Body of pancreas (tissue), 4 donors: ENCODE results near the gene SYF2.
"Not testable (repeated sequence)": the region's sequence is repeated elsewhere in the genome, so short reads cannot be mapped to it uniquely, and the experiment has no call there.

ENCODE experiments used
- CTCF ChIP-seq, 7 experiments: fragments of 450-650 bp in 4 of 7; fragments of 200-600 bp in 3 of 7; sonication (generic) in 3 of 7; IDR thresholded peaks; one replicate each; pipeline ENCODE4 v1.5.1; 2016 to 2019; ENCODE audit warnings: antibody characterized with exemption in 7 of 7
- POLR2A ChIP-seq, 3 donors: fragments of 450-650 bp; IDR thresholded peaks; one replicate each; pipeline ENCODE4 v1.6.1; 2016; ENCODE audit warnings: antibody characterized with exemption in 3 of 3, mild to moderate bottlenecking in 2 of 3

- not testable (repeated sequence) for TF ChIP-seq CTCF, POLR2A (IDR thresholded peaks at IDR 0.05)
Measured at GRCh38 chr1:25236261-25236660, 4.0 kb upstream of the SYF2 start.
